SU-DHL-6 (cell line): ENCODE data around the gene PCOLCE2.

Experiments used
- CTCF ChIP-seq: fragments of 200-600 bp; sonication (generic); IDR thresholded peaks from one replicate; pipeline ENCODE4 v1.5.1; 2017; ENCODE audit warnings: antibody characterized with exemption, mild to moderate bottlenecking, low read length, moderate library complexity; ENCODE audit not compliant: insufficient read depth, poor library complexity, severe bottlenecking
- EZH2phosphoT487 ChIP-seq: fragments of 200-600 bp; sonication (generic), shearing (Covaris generic); conservative IDR thresholded peaks from 2 replicates; pipeline ENCODE4 v1.6.1; 2018; ENCODE audit warnings: mild to moderate bottlenecking, antibody characterized with exemption, low read length, moderate library complexity, mixed read lengths

GRCh38 chr3:142923694-142924093 is 34.8 kb upstream of the PCOLCE2 start:
- TF ChIP-seq CTCF (no peak), EZH2phosphoT487 (no peak)
